Measurements from ENCODE around the gene SAP30L.

DNA sequence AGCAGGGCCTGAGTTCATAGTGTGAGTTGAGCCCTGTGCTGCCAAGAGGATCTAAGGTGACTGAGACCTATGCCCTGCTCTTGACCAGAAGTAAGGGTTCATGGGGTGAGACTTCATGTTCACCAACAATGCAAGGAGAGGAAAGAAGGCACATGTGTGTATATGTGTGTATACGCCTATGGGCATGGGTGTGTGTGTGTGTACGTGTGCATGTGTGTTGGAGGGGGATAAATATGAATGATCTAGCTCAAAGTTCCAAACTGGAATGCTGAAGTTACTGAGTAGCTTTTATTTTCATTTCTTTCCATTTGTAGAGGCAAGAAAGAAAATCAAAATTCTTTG is 57.9 kb downstream of the SAP30L start:
- TF ChIP-seq POLR2AphosphoS5 (IDR thresholded peaks at IDR 0.05): no peak
- TF ChIP-seq, protein P1, sequence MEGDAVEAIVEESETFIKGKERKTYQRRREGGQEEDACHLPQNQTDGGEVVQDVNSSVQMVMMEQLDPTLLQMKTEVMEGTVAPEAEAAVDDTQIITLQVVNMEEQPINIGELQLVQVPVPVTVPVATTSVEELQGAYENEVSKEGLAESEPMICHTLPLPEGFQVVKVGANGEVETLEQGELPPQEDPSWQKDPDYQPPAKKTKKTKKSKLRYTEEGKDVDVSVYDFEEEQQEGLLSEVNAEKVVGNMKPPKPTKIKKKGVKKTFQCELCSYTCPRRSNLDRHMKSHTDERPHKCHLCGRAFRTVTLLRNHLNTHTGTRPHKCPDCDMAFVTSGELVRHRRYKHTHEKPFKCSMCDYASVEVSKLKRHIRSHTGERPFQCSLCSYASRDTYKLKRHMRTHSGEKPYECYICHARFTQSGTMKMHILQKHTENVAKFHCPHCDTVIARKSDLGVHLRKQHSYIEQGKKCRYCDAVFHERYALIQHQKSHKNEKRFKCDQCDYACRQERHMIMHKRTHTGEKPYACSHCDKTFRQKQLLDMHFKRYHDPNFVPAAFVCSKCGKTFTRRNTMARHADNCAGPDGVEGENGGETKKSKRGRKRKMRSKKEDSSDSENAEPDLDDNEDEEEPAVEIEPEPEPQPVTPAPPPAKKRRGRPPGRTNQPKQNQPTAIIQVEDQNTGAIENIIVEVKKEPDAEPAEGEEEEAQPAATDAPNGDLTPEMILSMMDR (IDR thresholded peaks at IDR 0.05): no peak
- no peak for TF ChIP-seq EP300 (IDR thresholded peaks at IDR 0.05; ENCODE audit: low read depth)
- TF ChIP-seq POLR2A (IDR thresholded peaks at IDR 0.05): no peak

Data from transverse colon (tissue), 4 donors.